ENCODE data around the gene CD86. TPM values are rescaled to one million over a fixed set of nuclear protein-coding genes. Genes with fewer than 3 reads are reported as not detected.
"Not testable (repeated sequence)": the region's sequence is repeated elsewhere in the genome, so short reads cannot be mapped to it uniquely, and the experiment has no call there.

Gene CD86
- total RNA-seq, 1 experiment from 2014 or later: not detected

DNA sequence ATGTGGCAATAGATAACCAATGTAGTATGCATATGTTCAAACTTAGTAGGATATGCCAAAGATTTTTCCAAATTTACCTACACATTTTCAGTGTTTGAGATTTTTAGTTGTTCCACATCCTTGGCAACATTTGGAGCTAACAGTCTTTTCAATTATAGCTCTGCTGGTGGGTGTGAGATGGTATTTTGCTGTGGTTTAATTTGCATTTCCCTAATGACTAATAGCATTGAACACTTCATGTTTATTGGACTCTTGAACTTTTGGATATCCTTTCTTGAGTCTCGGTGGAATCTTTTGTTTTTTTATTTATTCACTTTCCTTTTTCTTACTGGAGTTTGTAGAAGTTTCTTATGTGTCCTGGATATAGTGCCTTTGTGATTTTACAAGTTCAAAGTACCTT is 22.1 kb upstream of the CD86 start:
- Histone ChIP-seq H3K4me2 (ENCODE audit: low read length) (no peak overlapping the region), H3K4me1 (ENCODE audit: control insufficient read depth in 1 of 2, insufficient read depth in 2 of 2, low read length in 2 of 2) (no peaks in the 10 kb centered on the region), H3K4me3 (replicated peaks in 1 of 2; ENCODE audit: low read depth in 1 of 2, low read length in 2 of 2) (no peak overlapping the region), H3K79me2 (ENCODE audit: insufficient read depth, low read length) (no peaks in the 10 kb centered on the region), H3K27me3 (ENCODE audit: insufficient read depth, low read length) (no peaks in the 10 kb centered on the region), H4K20me1 (ENCODE audit: insufficient read depth) (no peaks in the 10 kb centered on the region), H3K36me3 (ENCODE audit: control insufficient read depth in 1 of 2, insufficient read depth in 2 of 2, low read length in 2 of 2) (no peaks in the 10 kb centered on the region), H3K9me2 (ENCODE audit: insufficient read depth) (peaks cover 3% of the 10 kb centered on the region), H3K9me3 (ENCODE audit: control insufficient read depth in 1 of 2, insufficient read depth in 1 of 2, low read depth in 1 of 2, low read length in 2 of 2) (peaks cover 3 to 5% of the 10 kb centered on the region in 2 experiments; a peak in 1 of 4 replicates), H3K27ac (ENCODE audit: low read depth, low read length) (no peak overlapping the region), H2AFZ (ENCODE audit: low read depth, low read length, poor library complexity, severe bottlenecking) (no peak overlapping the region), H3K9ac (ENCODE audit: low read length) (no peak overlapping the region)
- intact Hi-C loops (cut with micrococcal nuclease): no loop called here
- RAD21 ChIA-PET (ENCODE audit: low non-redundant PET in 1 of 2, low total read pairs in 2 of 2, uncharacterized antibody in 2 of 2, unreplicated experiment in 2 of 2): no interaction called here
- BruUV-seq (replicated peaks): no TSS peak
- POLR2A ChIA-PET: no interaction called here
- CTCF ChIA-PET: no interaction called here
- ATAC-seq: no peak
- TF ChIP-seq SRF (IDR thresholded peaks at IDR 0.05; ENCODE audit: low read depth) (no peak), JUND (IDR thresholded peaks at IDR 0.05) (no peak), FOSL1 (IDR thresholded peaks at IDR 0.05; ENCODE audit: low read depth) (no peak), EZH2phosphoT487 (IDR thresholded peaks at IDR 0.05; ENCODE audit: borderline replicate concordance) (no peak), ZNF274 (IDR thresholded peaks at IDR 0.05; ENCODE audit: low read depth, low read length) (no peak)
- no peak for DNase-seq (ENCODE audit: low read depth, low spot score)

DNA sequence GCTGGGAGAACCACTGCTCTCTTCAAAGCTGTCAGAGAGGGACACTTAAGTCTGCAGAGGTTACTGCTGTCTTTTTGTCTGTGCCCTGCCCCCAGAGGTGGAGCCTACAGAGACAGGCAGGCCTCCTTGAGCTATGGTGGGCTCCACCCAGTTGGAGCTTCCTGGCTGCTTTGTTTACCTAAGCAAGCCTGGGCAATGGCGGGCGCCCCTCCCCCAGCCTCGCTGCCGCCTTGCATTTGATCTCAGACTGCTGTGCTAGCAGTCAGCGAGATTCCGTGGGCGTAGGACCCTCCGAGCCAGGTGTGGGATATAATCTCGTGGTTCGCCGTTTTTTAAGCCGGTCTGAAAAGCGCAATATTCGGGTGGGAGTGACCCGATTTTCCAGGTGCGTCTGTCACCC is 7.9 kb upstream of the CD86 start:
- H2AFZ ChIP-seq (ENCODE audit: low read depth, low read length, poor library complexity, severe bottlenecking); H3K79me2 ChIP-seq (ENCODE audit: insufficient read depth, low read length); H3K4me2 ChIP-seq (ENCODE audit: low read length); RAD21 ChIA-PET (ENCODE audit: low non-redundant PET in 1 of 2, low total read pairs in 2 of 2, uncharacterized antibody in 2 of 2, unreplicated experiment in 2 of 2); POLR2A ChIA-PET; H3K9me2 ChIP-seq (ENCODE audit: insufficient read depth); ATAC-seq; CTCF ChIA-PET; H3K36me3 ChIP-seq (ENCODE audit: control insufficient read depth in 1 of 2, insufficient read depth in 2 of 2, low read length in 2 of 2); H3K9ac ChIP-seq (ENCODE audit: low read length); H4K20me1 ChIP-seq (ENCODE audit: insufficient read depth); H3K4me3 ChIP-seq (replicated peaks in 1 of 2; ENCODE audit: low read depth in 1 of 2, low read length in 2 of 2); intact Hi-C loops (cut with micrococcal nuclease); BruUV-seq (replicated peaks); H3K27me3 ChIP-seq (ENCODE audit: insufficient read depth, low read length); H3K27ac ChIP-seq (ENCODE audit: low read depth, low read length); DNase-seq (ENCODE audit: low read depth, low spot score); H3K4me1 ChIP-seq (ENCODE audit: control insufficient read depth in 1 of 2, insufficient read depth in 2 of 2, low read length in 2 of 2); H3K9me3 ChIP-seq (ENCODE audit: control insufficient read depth in 1 of 2, insufficient read depth in 1 of 2, low read depth in 1 of 2, low read length in 2 of 2): not testable (repeated sequence)

DNA sequence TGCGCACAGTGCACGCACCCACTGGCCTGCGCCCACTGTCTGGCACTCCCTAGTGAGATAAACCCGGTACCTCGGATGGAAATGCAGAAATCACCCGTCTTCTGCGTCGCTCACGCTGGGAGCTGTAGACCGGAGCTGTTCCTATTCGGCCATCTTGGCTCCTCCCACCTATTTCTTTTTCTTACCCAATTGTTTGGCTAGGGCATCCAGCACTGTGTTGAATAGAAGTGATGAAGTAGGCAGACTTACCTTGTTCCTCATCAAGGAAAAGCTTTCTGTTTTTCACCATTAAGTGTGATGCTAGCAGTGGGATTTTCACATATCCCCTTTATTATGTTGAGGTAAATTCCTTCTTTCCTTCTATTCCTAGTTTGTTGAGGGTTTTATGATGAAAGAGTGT is 7.4 kb upstream of the CD86 start:
- H3K27me3 ChIP-seq (ENCODE audit: insufficient read depth, low read length); ATAC-seq; H3K9me3 ChIP-seq (ENCODE audit: control insufficient read depth in 1 of 2, insufficient read depth in 1 of 2, low read depth in 1 of 2, low read length in 2 of 2); CTCF ChIA-PET; H3K36me3 ChIP-seq (ENCODE audit: control insufficient read depth in 1 of 2, insufficient read depth in 2 of 2, low read length in 2 of 2); H3K9me2 ChIP-seq (ENCODE audit: insufficient read depth); POLR2A ChIA-PET; H4K20me1 ChIP-seq (ENCODE audit: insufficient read depth); H2AFZ ChIP-seq (ENCODE audit: low read depth, low read length, poor library complexity, severe bottlenecking); H3K79me2 ChIP-seq (ENCODE audit: insufficient read depth, low read length); H3K27ac ChIP-seq (ENCODE audit: low read depth, low read length); RAD21 ChIA-PET (ENCODE audit: low non-redundant PET in 1 of 2, low total read pairs in 2 of 2, uncharacterized antibody in 2 of 2, unreplicated experiment in 2 of 2); H3K4me2 ChIP-seq (ENCODE audit: low read length); intact Hi-C loops (cut with micrococcal nuclease); DNase-seq (ENCODE audit: low read depth, low spot score); H3K4me3 ChIP-seq (replicated peaks in 1 of 2; ENCODE audit: low read depth in 1 of 2, low read length in 2 of 2); BruUV-seq (replicated peaks); H3K9ac ChIP-seq (ENCODE audit: low read length); H3K4me1 ChIP-seq (ENCODE audit: control insufficient read depth in 1 of 2, insufficient read depth in 2 of 2, low read length in 2 of 2): not testable (repeated sequence)

Data from HCT116 (cell line).